Calu3 (cell line): ENCODE data around the gene EPHB2. TPM values are rescaled to one million over a fixed set of nuclear protein-coding genes. Genes with fewer than 3 reads are reported as not detected.

ENCODE experiments used
- BruUV-seq: library from RNA; stranded (reverse); fragments of 400-500 nt; replicated peaks from 2 replicates; lab custom pipeline; 2021; lab: Mats Ljungman, UMichigan
- CTCF ChIA-PET: fragments of 300-600 bp; sonication (Branson Sonifier 250); formaldehyde crosslinking; loops from one replicate; lab custom pipeline; 2022; ENCODE audit warnings: antibody characterized with exemption; lab: Charles Lee
- DNase-seq: peaks from one replicate; pipeline ENCODE4 v3.0.0; 2022
- H3K27ac Mint-ChIP-seq: one replicate; pipeline ENCODE4 v1.8.0; 2022; ENCODE audit warnings: mixed read lengths; ENCODE audit not compliant: unreplicated experiment
- H3K27me3 Mint-ChIP-seq: one replicate; pipeline ENCODE4 v1.8.0; 2022; ENCODE audit warnings: mixed read lengths; ENCODE audit not compliant: unreplicated experiment
- H3K36me3 Mint-ChIP-seq: one replicate; pipeline ENCODE4 v1.8.0; 2022; ENCODE audit warnings: mild to moderate bottlenecking, moderate library complexity, mixed read lengths; ENCODE audit not compliant: insufficient read depth, unreplicated experiment
- H3K4me1 Mint-ChIP-seq: one replicate; pipeline ENCODE4 v1.8.0; 2022; ENCODE audit warnings: mild to moderate bottlenecking, low read depth, mixed read lengths; ENCODE audit not compliant: unreplicated experiment
- H3K4me3 Mint-ChIP-seq: one replicate; pipeline ENCODE4 v1.8.0; 2022; ENCODE audit warnings: mild to moderate bottlenecking, low read depth, moderate library complexity, mixed read lengths; ENCODE audit not compliant: unreplicated experiment
- H3K9me3 Mint-ChIP-seq: one replicate; pipeline ENCODE4 v1.8.0; 2022; ENCODE audit warnings: low read depth, mixed read lengths; ENCODE audit not compliant: unreplicated experiment
- CTCF ChIP-seq: fragments of 200-600 bp; IDR thresholded peaks from one replicate; pipeline ENCODE4 v1.8.0; 2022; ENCODE audit warnings: antibody characterized with exemption; ENCODE audit not compliant: unreplicated experiment
- intact Hi-C: fragments of 100-400 bp; cut with micrococcal nuclease; formaldehyde crosslinking; loops from one replicate; pipeline ENCODE4 v1.10.0; 2022; ENCODE audit not compliant: unreplicated experiment
- total RNA-seq: library from RNA; stranded (reverse); gene quantifications from 2 replicates; pipeline ENCODE4 v1.2.3, GENCODE V29; 2022

The EPHB2 gene
- total RNA-seq, 1 experiment from 2014 or later = 19.3 TPM

- DNase-seq = no peak
- Mint-ChIP-seq H3K4me1 (no peaks in the 10 kb centered on the region), H3K4me3 (no peak overlapping the region), H3K36me3 (no peaks in the 10 kb centered on the region), H3K27me3 (peaks cover 43% of the 10 kb centered on the region), H3K9me3 (no peaks in the 10 kb centered on the region), H3K27ac (no peak overlapping the region)
- CTCF ChIA-PET = no interaction called here
- no peak for TF ChIP-seq CTCF
- no TSS peak for BruUV-seq
- intact Hi-C loops = no loop called here
Measured at GRCh38 chr1:22962558-22962957, 251.9 kb downstream of the EPHB2 start.

- no peak overlapping the region for H3K4me3 Mint-ChIP-seq
- H3K27ac Mint-ChIP-seq = no peak overlapping the region
- no peak for DNase-seq
- no peaks in the 10 kb centered on the region for H3K36me3 Mint-ChIP-seq
- no peaks in the 10 kb centered on the region for H3K4me1 Mint-ChIP-seq
- no peak for TF ChIP-seq CTCF
- no peaks in the 10 kb centered on the region for H3K9me3 Mint-ChIP-seq
- intact Hi-C loops = no loop called here
- no TSS peak for BruUV-seq
- H3K27me3 Mint-ChIP-seq = peaks cover 47% of the 10 kb centered on the region
- CTCF ChIA-PET = interaction anchor here (0.6 kb wide), 1 partner anchor 1419 kb away, joined by 3 read pairs; no protein-coding TSS in a partner anchor
Measured at GRCh38 chr1:22963044-22963677, 252.5 kb downstream of the EPHB2 start.

GRCh38 chr1:22966309-22966708, 255.7 kb downstream of the EPHB2 start:
- no TSS peak for BruUV-seq
- Mint-ChIP-seq H3K36me3 (no peaks in the 10 kb centered on the region), H3K4me1 (no peaks in the 10 kb centered on the region), H3K4me3 (no peak overlapping the region), H3K27ac (no peak overlapping the region), H3K27me3 (peaks cover 78% of the 10 kb centered on the region), H3K9me3 (no peaks in the 10 kb centered on the region)
- no peak for DNase-seq
- CTCF ChIA-PET = no interaction called here
- intact Hi-C loops = no loop called here
- no peak for TF ChIP-seq CTCF

- BruUV-seq = no TSS peak
- H3K4me3 Mint-ChIP-seq = no peak overlapping the region
- peaks cover 80% of the 10 kb centered on the region for H3K27me3 Mint-ChIP-seq
- no peaks in the 10 kb centered on the region for H3K36me3 Mint-ChIP-seq
- H3K4me1 Mint-ChIP-seq = peaks cover 10% of the 10 kb centered on the region
- no peak for TF ChIP-seq CTCF
- CTCF ChIA-PET = interaction anchor here (0.6 kb wide), 1 partner anchor 279 kb away, joined by 5 read pairs; no protein-coding TSS in a partner anchor
- intact Hi-C loops = no loop called here
- H3K9me3 Mint-ChIP-seq = no peaks in the 10 kb centered on the region
- DNase-seq = no peak
- no peak overlapping the region for H3K27ac Mint-ChIP-seq
Measured at GRCh38 chr1:22967833-22968232, 257.2 kb downstream of the EPHB2 start.
